AG04449 (cell line): ENCODE measurements around the gene RTN1.

Source experiments
- CTCF ChIA-PET: fragments of 350-600 bp; formaldehyde crosslinking; extraction: SDS; loops from one replicate; lab custom pipeline; 2021; ENCODE audit warnings: antibody characterized with exemption; lab: Yijun Ruan, JAX
- POLR2A ChIA-PET: fragments of 400-600, 350-600 bp; formaldehyde crosslinking; extraction: SDS; loops from one replicate; lab custom pipeline; 2020; ENCODE audit warnings: antibody characterized with exemption, inconsistent platforms; lab: Yijun Ruan, JAX
- DNase-seq: peaks from one replicate; pipeline ENCODE4 v3.0.0-alpha.2; 2010; ENCODE audit warnings: low read depth, low spot score
- H3K4me3 ChIP-seq: 2 replicates; pipeline ENCODE4 v1.5.1; 2011; ENCODE audit warnings: low read depth, mild to moderate bottlenecking, control low read depth, low read length
- TF ChIP-seq, protein P1 (sequence below): IDR thresholded peaks from one replicate; pipeline ENCODE4 v1.5.1; 2011; ENCODE audit warnings: mild to moderate bottlenecking, moderate library complexity, low read length, control low read depth, inconsistent platforms; ENCODE audit not compliant: insufficient read depth; ENCODE audit errors: missing control alignments

The RTN1 gene

DNA sequence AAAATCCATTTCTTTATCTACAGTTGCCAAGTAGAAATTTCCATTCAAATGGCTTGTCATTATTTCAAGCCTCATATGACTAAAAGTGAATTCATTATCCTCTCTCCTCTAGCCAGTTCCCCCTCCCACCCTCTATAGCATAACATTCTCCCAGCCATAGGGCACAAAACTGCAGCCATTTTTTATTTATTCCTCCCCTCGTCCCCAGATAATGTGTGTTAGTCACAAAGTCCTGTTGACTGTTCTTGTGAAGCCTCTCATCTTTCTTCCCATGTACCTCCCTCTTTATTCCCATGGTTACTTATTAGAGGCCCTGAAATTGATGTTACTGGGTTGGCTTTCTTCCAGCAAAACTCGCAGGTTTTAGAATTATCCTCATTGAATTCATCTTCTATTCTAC is 13.2 kb downstream of the RTN1 start:
- TF ChIP-seq, protein P1, sequence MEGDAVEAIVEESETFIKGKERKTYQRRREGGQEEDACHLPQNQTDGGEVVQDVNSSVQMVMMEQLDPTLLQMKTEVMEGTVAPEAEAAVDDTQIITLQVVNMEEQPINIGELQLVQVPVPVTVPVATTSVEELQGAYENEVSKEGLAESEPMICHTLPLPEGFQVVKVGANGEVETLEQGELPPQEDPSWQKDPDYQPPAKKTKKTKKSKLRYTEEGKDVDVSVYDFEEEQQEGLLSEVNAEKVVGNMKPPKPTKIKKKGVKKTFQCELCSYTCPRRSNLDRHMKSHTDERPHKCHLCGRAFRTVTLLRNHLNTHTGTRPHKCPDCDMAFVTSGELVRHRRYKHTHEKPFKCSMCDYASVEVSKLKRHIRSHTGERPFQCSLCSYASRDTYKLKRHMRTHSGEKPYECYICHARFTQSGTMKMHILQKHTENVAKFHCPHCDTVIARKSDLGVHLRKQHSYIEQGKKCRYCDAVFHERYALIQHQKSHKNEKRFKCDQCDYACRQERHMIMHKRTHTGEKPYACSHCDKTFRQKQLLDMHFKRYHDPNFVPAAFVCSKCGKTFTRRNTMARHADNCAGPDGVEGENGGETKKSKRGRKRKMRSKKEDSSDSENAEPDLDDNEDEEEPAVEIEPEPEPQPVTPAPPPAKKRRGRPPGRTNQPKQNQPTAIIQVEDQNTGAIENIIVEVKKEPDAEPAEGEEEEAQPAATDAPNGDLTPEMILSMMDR: no peak
- H3K4me3 ChIP-seq: no peak overlapping the region
- POLR2A ChIA-PET: no interaction called here
- CTCF ChIA-PET: no interaction called here
- DNase-seq: no peak

DNA sequence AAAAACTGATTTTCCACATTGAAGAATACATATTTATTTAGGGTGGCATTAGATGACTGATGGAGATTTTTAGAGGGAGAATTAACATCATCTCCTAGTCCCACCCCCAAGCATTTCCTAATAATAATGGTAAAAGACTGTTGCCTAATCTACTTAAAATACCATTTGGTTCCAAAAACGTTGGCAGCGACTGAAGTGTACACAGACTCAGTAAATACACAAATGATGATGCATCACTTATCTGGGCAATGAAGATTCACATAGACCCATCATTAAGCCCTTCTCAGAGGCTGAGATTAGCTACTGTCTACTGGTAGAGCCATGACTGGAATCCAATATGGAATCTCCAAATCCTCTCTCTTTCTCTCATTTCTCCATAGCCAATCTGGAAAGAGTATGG is 18.2 kb downstream of the RTN1 start:
- H3K4me3 ChIP-seq: no peak overlapping the region
- ChIA-PET POLR2A (no interaction called here), CTCF (interaction anchor here (0.6 kb wide), 1 partner anchor 282 kb away, joined by 4 read pairs; no protein-coding TSS in a partner anchor)
- TF ChIP-seq, protein P1: no peak
- DNase-seq: no peak

DNA sequence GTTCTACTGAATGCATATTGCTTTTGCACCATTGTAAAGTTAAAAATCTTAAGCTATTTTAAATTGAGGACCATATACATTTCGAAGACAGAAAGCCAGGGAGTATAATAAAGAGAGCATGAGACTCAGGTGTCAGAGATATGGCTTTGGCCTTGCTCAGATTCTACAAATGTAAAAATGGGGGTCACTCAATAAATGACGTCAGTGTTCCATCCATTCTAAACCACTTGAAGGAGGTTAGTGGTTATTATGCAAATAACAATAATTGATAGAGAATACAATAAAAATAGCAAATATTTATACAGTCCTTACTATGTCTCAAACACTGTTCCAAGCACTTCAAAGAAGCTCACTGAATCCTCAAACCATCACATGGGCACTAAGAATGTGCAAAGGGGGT is 20.1 kb downstream of the RTN1 start:
- no peak overlapping the region for H3K4me3 ChIP-seq
- CTCF ChIA-PET: no interaction called here
- no peak for DNase-seq
- POLR2A ChIA-PET: no interaction called here
- TF ChIP-seq, protein P1: no peak

DNA sequence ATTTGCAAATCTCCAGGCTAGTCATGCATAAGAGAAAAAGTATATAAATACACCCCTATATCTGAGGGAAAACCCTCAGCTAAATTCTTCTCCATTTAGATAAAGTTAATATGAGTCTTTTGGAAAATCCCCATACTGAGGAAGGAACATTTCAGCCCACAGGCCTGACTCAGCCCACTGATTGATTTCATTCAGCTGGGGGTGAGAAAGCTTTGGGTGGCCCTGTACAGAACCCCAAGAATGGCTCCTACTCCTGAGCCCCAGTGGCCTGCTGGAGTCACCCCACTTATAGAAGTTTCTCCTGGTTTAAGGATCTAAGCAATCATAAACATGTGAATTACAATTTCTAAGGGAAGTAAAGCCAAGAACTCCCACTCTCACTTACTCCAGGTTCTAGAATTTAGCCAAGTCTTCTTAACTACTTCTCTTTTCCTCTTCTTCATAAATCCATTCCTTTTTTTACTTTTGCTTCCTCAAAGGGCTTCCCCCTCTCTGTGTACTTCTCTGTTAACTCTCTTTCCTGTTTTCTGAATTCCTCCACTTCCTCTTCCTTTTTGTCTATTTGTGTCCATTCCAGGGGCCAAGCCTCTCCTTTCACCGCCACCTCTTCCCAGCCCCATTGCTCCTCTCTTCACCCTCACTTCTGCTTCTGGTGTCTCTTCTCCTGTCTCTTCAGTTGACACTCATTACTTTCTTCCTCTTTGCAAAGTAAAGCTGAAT is 21.0 kb downstream of the RTN1 start:
- ChIA-PET CTCF (no interaction called here), POLR2A (no interaction called here)
- no peak for DNase-seq
- H3K4me3 ChIP-seq: no peak overlapping the region
- TF ChIP-seq, protein P1: no peak

DNA sequence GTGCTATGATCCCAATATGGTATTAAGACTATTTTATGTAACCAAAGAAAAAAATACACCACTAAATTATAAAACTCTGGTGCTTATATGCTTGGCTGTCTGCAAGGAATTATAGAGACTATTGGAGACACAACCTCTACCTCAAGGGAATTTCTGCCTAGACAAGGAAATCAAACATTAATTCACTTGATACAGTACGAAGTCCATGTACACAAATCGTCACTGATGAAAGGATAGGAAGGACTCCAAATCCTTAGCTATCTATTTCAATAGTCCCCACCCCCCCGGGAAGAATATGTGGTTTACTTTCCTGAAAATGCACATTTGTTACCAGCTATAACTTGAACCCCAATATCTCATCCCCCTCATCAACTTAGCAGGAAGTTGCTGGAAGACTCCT is 21.9 kb downstream of the RTN1 start:
- no peak overlapping the region for H3K4me3 ChIP-seq
- ChIA-PET POLR2A (no interaction called here), CTCF (no interaction called here)
- no peak for DNase-seq
- TF ChIP-seq, protein P1: no peak

DNA sequence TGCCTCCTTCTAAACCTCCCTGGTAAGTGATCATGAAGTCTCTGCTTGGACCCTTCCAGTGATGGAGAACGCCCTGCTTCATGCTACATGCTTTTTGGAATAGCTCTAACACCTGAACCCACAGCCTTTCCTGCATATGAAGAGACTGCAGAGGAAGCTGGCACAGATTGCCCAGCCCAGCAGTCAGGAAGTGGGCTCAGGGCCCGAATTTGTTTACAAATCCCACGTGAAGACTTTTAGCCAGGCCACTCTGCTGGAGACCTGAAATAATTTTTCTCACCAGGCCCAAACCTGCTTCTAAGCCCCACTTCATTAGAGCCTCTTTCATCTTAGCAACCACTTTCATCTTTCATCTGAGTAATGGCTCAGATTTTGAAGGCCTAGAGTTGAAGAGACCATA is 22.9 kb downstream of the RTN1 start:
- ChIA-PET POLR2A (no interaction called here), CTCF (no interaction called here)
- TF ChIP-seq, protein P1: no peak

More for the DNA sequence above, 22.9 kb downstream of the RTN1 start:
- no peak overlapping the region for H3K4me3 ChIP-seq
- DNase-seq: no peak
